ENCODE data around the gene GNPAT.

DNA sequence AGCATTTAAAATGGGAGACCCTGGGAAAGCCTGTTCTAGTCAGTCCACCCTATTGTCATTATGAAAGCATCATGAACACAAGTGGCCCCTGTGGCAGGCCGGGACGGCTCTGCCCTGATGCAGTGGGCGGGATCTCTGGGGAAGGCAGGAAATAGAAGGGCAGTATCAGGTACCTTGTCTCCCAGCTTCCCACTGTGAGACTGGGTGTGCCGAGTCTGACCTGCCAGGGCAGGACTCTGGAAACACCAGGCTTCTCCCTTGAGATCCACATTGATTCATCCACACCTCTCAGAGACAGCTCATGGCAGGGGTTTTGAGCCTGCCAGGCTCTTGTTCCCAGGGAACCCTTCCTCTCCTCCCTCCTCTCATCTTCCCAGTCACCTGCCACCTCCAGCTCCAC lies 24.5 kb upstream of the GNPAT start:
- TF ChIP-seq, protein P1, sequence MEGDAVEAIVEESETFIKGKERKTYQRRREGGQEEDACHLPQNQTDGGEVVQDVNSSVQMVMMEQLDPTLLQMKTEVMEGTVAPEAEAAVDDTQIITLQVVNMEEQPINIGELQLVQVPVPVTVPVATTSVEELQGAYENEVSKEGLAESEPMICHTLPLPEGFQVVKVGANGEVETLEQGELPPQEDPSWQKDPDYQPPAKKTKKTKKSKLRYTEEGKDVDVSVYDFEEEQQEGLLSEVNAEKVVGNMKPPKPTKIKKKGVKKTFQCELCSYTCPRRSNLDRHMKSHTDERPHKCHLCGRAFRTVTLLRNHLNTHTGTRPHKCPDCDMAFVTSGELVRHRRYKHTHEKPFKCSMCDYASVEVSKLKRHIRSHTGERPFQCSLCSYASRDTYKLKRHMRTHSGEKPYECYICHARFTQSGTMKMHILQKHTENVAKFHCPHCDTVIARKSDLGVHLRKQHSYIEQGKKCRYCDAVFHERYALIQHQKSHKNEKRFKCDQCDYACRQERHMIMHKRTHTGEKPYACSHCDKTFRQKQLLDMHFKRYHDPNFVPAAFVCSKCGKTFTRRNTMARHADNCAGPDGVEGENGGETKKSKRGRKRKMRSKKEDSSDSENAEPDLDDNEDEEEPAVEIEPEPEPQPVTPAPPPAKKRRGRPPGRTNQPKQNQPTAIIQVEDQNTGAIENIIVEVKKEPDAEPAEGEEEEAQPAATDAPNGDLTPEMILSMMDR (conservative IDR thresholded peaks at IDR 0.05; ENCODE audit: low read depth, low read length) = no peak
- TF ChIP-seq EZH2 (IDR thresholded peaks at IDR 0.05; ENCODE audit: low read length, unreplicated experiment) = no peak
- no peak for TF ChIP-seq EZH2phosphoT487 (IDR thresholded peaks at IDR 0.05; ENCODE audit: borderline replicate concordance, low read length)
